GF-D8 (cell line): Measurements from ENCODE around the gene TRPT1.
A peak's percentile ranks its signal among the peaks of the same experiment; 100 is the strongest.

Source experiments
- DNase-seq: peaks from one replicate; lab custom pipeline; 2025; lab: John Stamatoyannopoulos, UW

The TRPT1 gene

GRCh38 chr11:64207256-64208085 is 18.5 kb downstream of the TRPT1 start:
- peak; percentile 85 for DNase-seq

GRCh38 chr11:64206457-64207255 is 19.3 kb downstream of the TRPT1 start, which contains the start of gene FERMT3:
Gene FERMT3, plus strand, starts transcription at chr11:64206721. Its CDS starts 644 bp downstream, at chr11:64207365.
- DNase-seq, result peak; percentile 95

- peak; percentile 89 for DNase-seq
These were observed 21.5 kb downstream of the TRPT1 start for GRCh38 chr11:64204464-64204989.

- no peak for DNase-seq
These were observed 21.9 kb downstream of the TRPT1 start for GRCh38 chr11:64204080-64204440.

- no peak for DNase-seq
These were observed 22.4 kb downstream of the TRPT1 start for GRCh38 chr11:64203421-64204079.

- DNase-seq, result no peak
These were observed 23.0 kb downstream of the TRPT1 start for GRCh38 chr11:64202992-64203391.

- no peak for DNase-seq
These were observed 24.4 kb downstream of the TRPT1 start for GRCh38 chr11:64201543-64201942.

GRCh38 chr11:64198511-64198910 is 27.5 kb downstream of the TRPT1 start:
- DNase-seq, result no peak

GRCh38 chr11:64196626-64197025 is 29.4 kb downstream of the TRPT1 start:
- DNase-seq, result no peak

- no peak for DNase-seq
These were observed 33.6 kb downstream of the TRPT1 start for GRCh38 chr11:64192434-64192833.

- no peak for DNase-seq
These were observed 39.4 kb downstream of the TRPT1 start for GRCh38 chr11:64186492-64187165.

GRCh38 chr11:64185693-64186491 is 40.1 kb downstream of the TRPT1 start, which contains the start of gene STIP1:
Gene STIP1, plus strand, starts transcription at chr11:64186171. Its CDS starts 91 bp downstream, at chr11:64186262.
- peak; percentile 99 for DNase-seq

- peak; percentile 41 for DNase-seq
These were observed 40.8 kb downstream of the TRPT1 start for GRCh38 chr11:64185175-64185692.

GRCh38 chr11:64183890-64184289 is 42.1 kb downstream of the TRPT1 start:
- no peak for DNase-seq

- DNase-seq, result peak; percentile 58
These were observed 44.2 kb downstream of the TRPT1 start for GRCh38 chr11:64181506-64182411.

- DNase-seq, result no peak
These were observed 45.1 kb downstream of the TRPT1 start for GRCh38 chr11:64180891-64181290.

- DNase-seq, result no peak
These were observed 46.9 kb downstream of the TRPT1 start for GRCh38 chr11:64178951-64179639.

- no peak for DNase-seq
These were observed 47.8 kb downstream of the TRPT1 start for GRCh38 chr11:64178203-64178602.

- no peak for DNase-seq
These were observed 49.2 kb downstream of the TRPT1 start for GRCh38 chr11:64176751-64177150.
